ENCODE measurements around the gene SIGLEC8. TPM values are rescaled to one million over a fixed set of nuclear protein-coding genes. Genes with fewer than 3 reads are reported as not detected.

The SIGLEC8 gene
- total RNA-seq, 2 experiments from 2014 or later, result not detected

DNA sequence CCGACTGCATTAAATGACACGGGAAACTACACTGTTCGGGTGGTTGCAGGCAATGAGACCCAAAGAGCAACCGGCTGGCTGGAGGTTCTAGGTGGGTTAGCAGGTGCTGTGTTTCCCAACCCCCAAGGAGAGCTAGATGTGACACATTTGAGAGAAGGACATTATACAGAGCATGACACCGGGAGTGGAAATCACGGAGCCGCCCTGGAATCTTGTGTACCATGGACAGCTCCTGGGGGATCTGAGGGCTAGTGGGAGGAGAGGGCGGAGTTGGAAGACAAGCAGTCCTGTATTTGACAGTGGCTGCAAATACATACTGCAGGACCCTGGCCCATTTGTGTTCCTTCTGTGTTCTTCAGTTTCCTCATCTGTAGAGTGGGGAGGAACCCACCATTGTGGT lies 22.3 kb upstream of the SIGLEC8 start:
- no peak overlapping the region for H3K4me2 ChIP-seq (ENCODE audit: low read length)
- H3K27ac ChIP-seq (ENCODE audit: low read depth, low read length, poor library complexity, severe bottlenecking), result no peak overlapping the region
- ChIA-PET POLR2A (no interaction called here), CTCF (ENCODE audit: unreplicated experiment) (no interaction called here)
- BruUV-seq (replicated peaks), result no TSS peak
- H3K9me3 ChIP-seq (ENCODE audit: low read length), result no peaks in the 10 kb centered on the region
- intact Hi-C loops (cut with micrococcal nuclease; ENCODE audit: unreplicated experiment), result no loop called here
- no peaks in the 10 kb centered on the region for H3K79me2 ChIP-seq (ENCODE audit: insufficient read depth, low read depth, low read length)
- no peaks in the 10 kb centered on the region for H4K20me1 ChIP-seq (ENCODE audit: insufficient read depth, low read length)
- H3K36me3 ChIP-seq (ENCODE audit: insufficient read depth, low read length), result no peaks in the 10 kb centered on the region
- H2AFZ ChIP-seq (ENCODE audit: low read length), result no peak overlapping the region
- no peak overlapping the region for H3K4me3 ChIP-seq (ENCODE audit: low read depth, low read length, poor library complexity, severe bottlenecking)
- no peaks in the 10 kb centered on the region for H3K4me1 ChIP-seq (ENCODE audit: insufficient read depth, low read length, poor library complexity, severe bottlenecking)
- no peak for DNase-seq (ENCODE audit: low spot score)
- H3K9me2 ChIP-seq (ENCODE audit: insufficient read depth, low read length), result no peaks in the 10 kb centered on the region
- TF ChIP-seq, protein P1, sequence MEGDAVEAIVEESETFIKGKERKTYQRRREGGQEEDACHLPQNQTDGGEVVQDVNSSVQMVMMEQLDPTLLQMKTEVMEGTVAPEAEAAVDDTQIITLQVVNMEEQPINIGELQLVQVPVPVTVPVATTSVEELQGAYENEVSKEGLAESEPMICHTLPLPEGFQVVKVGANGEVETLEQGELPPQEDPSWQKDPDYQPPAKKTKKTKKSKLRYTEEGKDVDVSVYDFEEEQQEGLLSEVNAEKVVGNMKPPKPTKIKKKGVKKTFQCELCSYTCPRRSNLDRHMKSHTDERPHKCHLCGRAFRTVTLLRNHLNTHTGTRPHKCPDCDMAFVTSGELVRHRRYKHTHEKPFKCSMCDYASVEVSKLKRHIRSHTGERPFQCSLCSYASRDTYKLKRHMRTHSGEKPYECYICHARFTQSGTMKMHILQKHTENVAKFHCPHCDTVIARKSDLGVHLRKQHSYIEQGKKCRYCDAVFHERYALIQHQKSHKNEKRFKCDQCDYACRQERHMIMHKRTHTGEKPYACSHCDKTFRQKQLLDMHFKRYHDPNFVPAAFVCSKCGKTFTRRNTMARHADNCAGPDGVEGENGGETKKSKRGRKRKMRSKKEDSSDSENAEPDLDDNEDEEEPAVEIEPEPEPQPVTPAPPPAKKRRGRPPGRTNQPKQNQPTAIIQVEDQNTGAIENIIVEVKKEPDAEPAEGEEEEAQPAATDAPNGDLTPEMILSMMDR (conservative IDR thresholded peaks at IDR 0.05; ENCODE audit: low read length), result no peak
- no peak for TF ChIP-seq EZH2phosphoT487 (IDR thresholded peaks at IDR 0.05; ENCODE audit: borderline replicate concordance, low read depth, low read length)

DNA sequence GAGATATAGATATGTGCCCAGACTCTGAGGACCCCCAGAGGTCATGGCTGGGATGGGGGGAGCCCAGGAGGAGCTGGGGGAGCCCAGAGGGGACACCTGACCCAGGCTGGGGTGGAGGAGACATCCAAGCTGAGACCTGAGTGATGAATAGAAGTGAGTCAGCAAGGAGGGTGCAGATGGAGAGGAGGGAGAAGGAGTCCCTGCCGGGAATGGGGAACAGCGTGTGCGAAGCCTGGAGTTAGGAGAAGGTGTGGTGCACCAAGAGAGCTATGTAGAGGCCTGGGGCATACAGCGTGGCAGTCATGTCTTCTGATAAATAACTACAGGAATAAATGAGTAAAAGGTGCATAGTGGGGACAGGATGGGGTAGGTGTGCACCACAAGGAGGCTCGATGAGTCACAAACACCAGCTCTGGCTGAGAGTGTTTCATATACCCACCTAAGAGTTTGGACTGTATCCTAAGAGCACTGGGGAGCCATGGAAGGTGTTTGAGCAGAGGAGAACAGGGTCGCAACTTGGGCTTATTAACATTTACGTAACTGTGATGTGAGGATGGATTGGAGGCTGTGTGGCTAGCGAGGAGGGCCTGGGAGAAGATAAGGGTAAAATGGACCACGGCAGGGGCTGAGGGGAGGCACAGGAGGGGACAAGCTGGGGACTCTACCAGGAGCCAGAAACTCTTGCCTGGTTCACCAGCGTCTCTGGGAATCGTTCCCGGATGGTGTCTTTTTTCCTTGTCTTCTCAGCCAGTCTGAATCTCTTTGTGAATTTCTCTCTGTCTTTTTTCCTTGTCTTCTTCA lies 21.5 kb upstream of the SIGLEC8 start:
- no TSS peak for BruUV-seq (replicated peaks)
- CTCF ChIA-PET (ENCODE audit: unreplicated experiment), result no interaction called here
- H3K9me3 ChIP-seq (ENCODE audit: low read length), result no peaks in the 10 kb centered on the region
- POLR2A ChIA-PET, result no interaction called here
- TF ChIP-seq, protein P1 (conservative IDR thresholded peaks at IDR 0.05; ENCODE audit: low read length), result no peak
- no peak for TF ChIP-seq EZH2phosphoT487 (IDR thresholded peaks at IDR 0.05; ENCODE audit: borderline replicate concordance, low read depth, low read length)
- no peaks in the 10 kb centered on the region for H3K36me3 ChIP-seq (ENCODE audit: insufficient read depth, low read length)
- no peaks in the 10 kb centered on the region for H3K4me1 ChIP-seq (ENCODE audit: insufficient read depth, low read length, poor library complexity, severe bottlenecking)
- H3K4me3 ChIP-seq (ENCODE audit: low read depth, low read length, poor library complexity, severe bottlenecking), result no peak overlapping the region
- no peaks in the 10 kb centered on the region for H3K9me2 ChIP-seq (ENCODE audit: insufficient read depth, low read length)
- no peak overlapping the region for H3K27ac ChIP-seq (ENCODE audit: low read depth, low read length, poor library complexity, severe bottlenecking)
- no peak for DNase-seq (ENCODE audit: low spot score)
- H4K20me1 ChIP-seq (ENCODE audit: insufficient read depth, low read length), result no peaks in the 10 kb centered on the region
- intact Hi-C loops (cut with micrococcal nuclease; ENCODE audit: unreplicated experiment), result no loop called here
- H2AFZ ChIP-seq (ENCODE audit: low read length), result no peak overlapping the region
- no peak overlapping the region for H3K4me2 ChIP-seq (ENCODE audit: low read length)
- no peaks in the 10 kb centered on the region for H3K79me2 ChIP-seq (ENCODE audit: insufficient read depth, low read depth, low read length)
